A549 treated with AZD9567 at 1 μM for 4 hours (cell line): ENCODE results near the gene MMP28. TPM values are rescaled to one million over a fixed set of nuclear protein-coding genes. Genes with fewer than 3 reads are reported as not detected.

ENCODE experiments used
- total RNA-seq: library from RNA; stranded (reverse); fragments of 200-300 nt; extraction: Qiagen RNA extraction; gene quantifications from 5 replicates; pipeline ENCODE4 v1.2.3, GENCODE V29; 2022; ENCODE audit not compliant: insufficient read depth

Gene MMP28, protein sequence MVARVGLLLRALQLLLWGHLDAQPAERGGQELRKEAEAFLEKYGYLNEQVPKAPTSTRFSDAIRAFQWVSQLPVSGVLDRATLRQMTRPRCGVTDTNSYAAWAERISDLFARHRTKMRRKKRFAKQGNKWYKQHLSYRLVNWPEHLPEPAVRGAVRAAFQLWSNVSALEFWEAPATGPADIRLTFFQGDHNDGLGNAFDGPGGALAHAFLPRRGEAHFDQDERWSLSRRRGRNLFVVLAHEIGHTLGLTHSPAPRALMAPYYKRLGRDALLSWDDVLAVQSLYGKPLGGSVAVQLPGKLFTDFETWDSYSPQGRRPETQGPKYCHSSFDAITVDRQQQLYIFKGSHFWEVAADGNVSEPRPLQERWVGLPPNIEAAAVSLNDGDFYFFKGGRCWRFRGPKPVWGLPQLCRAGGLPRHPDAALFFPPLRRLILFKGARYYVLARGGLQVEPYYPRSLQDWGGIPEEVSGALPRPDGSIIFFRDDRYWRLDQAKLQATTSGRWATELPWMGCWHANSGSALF
- 3.4 to 8.2 TPM (median 6.4 TPM) in 5 replicates for total RNA-seq

DNA sequence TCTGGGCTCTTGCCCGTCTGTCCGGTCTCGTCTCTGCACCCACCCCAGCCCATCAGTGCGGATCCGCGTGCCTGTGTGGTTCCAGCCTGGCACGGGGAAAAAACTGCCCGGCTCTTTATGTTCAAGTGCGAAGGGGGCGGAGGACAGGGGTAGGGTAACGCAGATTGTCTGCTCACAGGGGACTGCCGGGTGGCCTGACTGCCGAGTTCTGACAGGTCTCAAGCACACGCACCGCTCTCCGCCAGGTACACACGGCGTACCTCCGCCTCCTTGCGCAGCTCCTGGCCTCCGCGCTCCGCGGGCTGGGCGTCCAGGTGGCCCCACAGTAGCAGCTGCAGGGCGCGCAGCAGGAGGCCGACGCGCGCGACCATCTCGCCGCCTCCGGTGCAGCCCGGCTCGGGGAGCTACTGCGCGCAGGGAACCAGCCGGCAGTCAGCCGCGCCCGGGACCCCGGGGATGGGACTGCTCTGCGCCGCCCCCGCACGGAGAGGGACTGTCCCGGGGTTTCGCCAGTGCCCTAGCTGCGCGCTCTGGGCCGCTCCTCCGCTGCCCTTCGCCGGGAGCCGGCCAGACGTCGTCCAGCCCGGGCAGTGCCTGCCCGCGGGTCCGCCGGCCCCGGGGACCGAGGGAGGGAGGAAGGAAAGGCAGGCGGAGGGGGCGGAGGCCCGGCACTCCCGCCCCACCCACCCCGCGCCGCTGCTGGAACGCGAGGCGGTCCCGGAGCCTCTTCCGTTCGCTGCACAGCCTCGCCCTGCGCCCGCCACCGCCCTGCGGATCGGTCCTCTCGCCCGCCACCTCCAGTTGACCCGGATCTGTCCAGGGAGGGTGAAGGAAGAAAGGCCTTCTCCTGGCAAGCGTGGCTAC lies at the start of gene MMP28:
MMP28 (minus strand) TSS at position 635 of the 864 bp plus-strand sequence; CDS start at position 371, 264 bp downstream.

DNA sequence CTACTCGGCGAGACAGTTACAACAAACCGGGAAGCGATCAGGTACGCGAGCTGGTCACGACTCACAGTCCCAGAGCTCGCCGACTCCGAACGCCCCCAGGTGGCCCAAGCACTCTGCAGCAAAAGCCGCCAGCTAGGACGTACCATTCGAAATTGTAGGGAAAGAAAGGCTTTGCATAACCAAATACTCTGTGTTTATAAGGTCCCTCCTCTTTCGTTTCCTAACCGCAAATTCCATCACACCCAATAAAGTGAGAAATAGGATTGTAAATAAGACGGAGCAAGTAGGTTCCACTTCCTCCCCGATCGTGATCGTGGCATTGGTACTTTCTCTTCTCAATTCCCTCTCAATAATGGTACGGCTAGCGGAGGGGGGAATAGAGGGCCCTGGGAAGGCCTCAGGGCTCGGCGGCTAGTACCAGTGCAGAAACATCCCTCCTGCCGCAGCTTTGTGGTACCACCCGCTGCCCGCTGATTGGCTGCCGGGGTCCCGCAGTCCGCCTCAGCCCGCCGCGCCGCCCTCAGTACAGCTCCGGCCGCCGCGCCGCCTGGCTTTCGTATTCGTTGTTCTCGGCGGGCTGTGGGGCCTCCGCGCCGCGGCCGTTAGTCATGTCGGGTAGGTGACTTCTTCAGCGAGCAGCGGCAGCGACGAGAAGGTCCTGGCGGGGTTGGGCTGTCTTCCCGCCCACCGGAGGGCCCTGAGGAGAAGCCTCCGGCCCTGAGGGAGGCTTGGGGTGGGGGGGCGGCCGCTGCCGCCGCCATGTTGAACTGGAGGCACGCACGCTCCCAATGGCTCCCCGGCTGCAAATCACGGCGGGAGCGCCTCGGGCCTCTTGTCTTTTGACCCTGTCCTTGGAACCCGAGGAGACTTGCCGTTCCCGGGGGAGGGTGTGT lies 13.8 kb upstream of the MMP28 start, which contains the start of gene TAF15:
TAF15 (plus strand) TSS at position 523 of the 893 bp plus-strand sequence; CDS start at position 609, 86 bp downstream.

DNA sequence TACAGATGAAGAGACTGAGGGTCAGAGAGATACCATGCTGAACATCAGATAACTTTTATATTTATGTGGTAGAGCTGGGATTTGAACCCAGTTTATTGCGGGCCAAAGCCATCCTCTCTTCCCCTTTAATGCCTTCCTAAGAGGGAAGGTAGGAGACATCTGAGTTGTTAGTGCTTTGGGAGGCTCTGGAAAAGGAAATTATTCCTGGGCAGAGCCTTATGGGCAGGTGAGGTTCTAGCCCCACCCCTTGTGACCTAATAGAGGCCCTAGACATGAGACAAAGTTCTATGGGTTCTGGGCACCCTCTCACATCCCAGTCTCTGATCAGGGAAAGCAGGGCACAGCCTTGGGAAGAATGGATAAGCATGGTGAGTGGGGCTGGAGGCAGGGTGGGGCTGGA lies 34.9 kb downstream of the MMP28 start, which contains the start of gene C17orf50:
C17orf50 (plus strand) TSS at position 301 of the 400 bp plus-strand sequence; CDS start at position 356, 55 bp downstream.

DNA sequence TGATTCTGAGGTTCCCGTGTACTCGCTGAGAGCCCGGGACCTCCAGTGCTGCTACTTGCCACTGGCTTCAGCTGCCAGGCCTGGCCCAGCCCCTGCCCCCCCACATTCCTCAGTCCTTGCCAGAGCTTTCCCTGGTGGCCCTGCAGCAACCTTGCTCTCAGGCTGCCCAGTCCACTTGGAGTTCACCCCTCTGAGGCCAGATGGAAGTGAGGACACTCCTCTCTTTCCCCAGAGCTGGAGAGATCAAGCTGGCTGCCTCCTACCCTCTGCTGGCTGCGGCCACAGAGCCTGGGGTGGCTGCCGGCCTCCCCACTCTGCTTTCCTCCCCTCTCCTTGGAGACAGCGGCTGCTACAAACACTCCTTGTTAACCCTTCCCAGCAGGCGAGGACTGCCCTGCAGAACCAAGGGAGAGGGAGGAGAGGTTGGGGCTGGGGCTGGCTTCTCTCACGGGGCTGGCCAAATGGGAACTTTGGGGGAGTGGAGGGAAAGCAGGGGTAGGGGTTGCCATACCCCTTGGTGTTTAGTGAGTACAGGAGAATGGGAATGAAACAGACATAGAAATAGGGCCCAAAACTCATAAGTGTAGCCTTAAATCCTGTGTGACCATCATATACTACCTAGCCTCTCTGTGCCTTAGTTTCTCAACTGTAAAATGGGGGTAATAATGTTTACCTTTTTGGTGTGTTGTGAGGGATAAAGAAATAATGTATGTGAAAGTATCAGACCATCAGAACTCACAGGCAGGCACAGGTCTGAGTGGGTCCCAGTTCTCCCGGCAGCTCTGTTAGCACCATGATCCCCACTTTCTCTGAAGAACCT lies 42.3 kb downstream of the MMP28 start, which contains the start of gene GAS2L2:
GAS2L2 (minus strand) TSS at position 295 of the 820 bp plus-strand sequence. CDS start 389 bp downstream, outside the sequence.

DNA sequence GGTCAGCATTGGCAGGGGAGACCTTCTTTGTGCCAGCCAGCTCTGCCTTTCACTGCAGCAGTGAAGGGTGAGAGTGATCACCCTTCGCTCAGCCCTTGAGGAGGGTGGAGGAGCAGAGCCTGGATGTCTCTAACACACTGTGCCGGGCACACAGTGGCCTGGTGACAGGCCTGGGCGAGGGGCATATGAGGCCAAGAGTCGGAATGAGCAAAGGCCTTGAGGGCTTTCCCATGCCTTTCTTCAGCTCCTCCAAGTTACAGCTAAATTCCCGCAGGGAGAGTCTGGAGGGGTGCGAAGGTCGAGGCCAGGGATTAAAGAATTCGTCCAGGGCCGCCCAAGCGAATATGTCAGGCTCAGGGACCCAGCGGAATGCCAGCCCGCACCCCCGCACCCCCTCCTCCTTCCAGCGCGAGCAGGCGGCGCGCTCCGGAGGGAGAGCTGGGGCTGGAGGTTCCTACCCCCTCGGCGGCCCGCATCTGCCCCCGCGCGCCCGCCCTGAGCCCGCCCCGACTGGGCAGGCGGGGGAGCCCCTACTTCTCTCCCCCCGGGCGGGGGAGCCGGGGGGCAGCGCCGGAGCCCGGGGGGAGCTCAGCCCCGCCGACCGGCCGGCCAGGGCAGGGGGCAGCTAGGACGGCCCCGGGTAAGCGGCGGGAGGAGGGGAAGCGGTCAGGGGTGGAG lies 64.1 kb downstream of the MMP28 start, which contains the start of gene RASL10B:
RASL10B (plus strand) TSS at position 401 of the 678 bp plus-strand sequence. CDS start 3,546 bp downstream, outside the sequence.

Other genes with a start within 250 kb of the MMP28 start
- gene SLFN14, start 234.8 kb downstream of the MMP28 start, total RNA-seq: not detected in 5 replicates
- gene PEX12, start 217.1 kb downstream of the MMP28 start, total RNA-seq: 6.9 to 11.1 TPM (median 8.4 TPM) in 5 replicates
- 121 to 158 TPM (median 130 TPM) in 5 replicates for gene AP2B1, start 208.3 kb downstream of the MMP28 start, total RNA-seq
- 0.08 to 0.15 TPM (median 0.11 TPM) in 4 of 5 replicates, not detected in the other for gene RASL10B, start 64.0 kb downstream of the MMP28 start, total RNA-seq
- 0.05 to 0.07 TPM (median 0.06 TPM) in 4 of 5 replicates, not detected in the other for gene GAS2L2, start 42.4 kb downstream of the MMP28 start, total RNA-seq
- gene C17orf50, start 34.8 kb downstream of the MMP28 start, total RNA-seq: 0.28 to 0.37 TPM (median 0.32 TPM) in 4 of 5 replicates, not detected in the other
- 210 to 224 TPM (median 222 TPM) in 5 replicates for gene TAF15, start 13.8 kb upstream of the MMP28 start, total RNA-seq
- not detected in 5 replicates for gene HEATR9, start 73.2 kb upstream of the MMP28 start, total RNA-seq
- gene CCL5, start 84.7 kb upstream of the MMP28 start, total RNA-seq: 0.88 to 5.0 TPM (median 1.3 TPM) in 5 replicates
- 1.9 to 4.7 TPM (median 2.9 TPM) in 5 replicates for gene RDM1, start 135.1 kb upstream of the MMP28 start, total RNA-seq
- gene LYZL6, start 148.1 kb upstream of the MMP28 start, total RNA-seq: not detected in 5 replicates
- gene CCL16, start 185.9 kb upstream of the MMP28 start, total RNA-seq: not detected in 5 replicates
- not detected in 5 replicates for gene CCL14, start 191.1 kb upstream of the MMP28 start, total RNA-seq
- gene CCL15, start 205.9 kb upstream of the MMP28 start, total RNA-seq: 0.07 to 0.10 TPM in 2 of 5 replicates, not detected in the others
- not detected in 5 replicates for gene CCL23, start 222.3 kb upstream of the MMP28 start, total RNA-seq